KOPT-K1 (cell line): ENCODE measurements around the gene CACNA1G.

Experiments
- H3K27ac ChIP-seq: fragments of 200-600 bp; sonication (generic); 2 replicates; pipeline ENCODE4 v1.5.1; 2016; ENCODE audit warnings: antibody characterized with exemption, mild to moderate bottlenecking, low read depth, low read length; ENCODE audit not compliant: poor library complexity, severe bottlenecking
- H3K36me3 ChIP-seq: fragments of 200-600 bp; sonication (generic); 2 replicates; pipeline ENCODE4 v1.5.1; 2017; ENCODE audit warnings: antibody characterized with exemption, mild to moderate bottlenecking, low read length, moderate library complexity; ENCODE audit not compliant: insufficient read depth
- H3K9me3 ChIP-seq: fragments of 200-600 bp; sonication (generic); 2 replicates; pipeline ENCODE4 v1.5.1; 2017; ENCODE audit warnings: antibody characterized with exemption, low read length, mild to moderate bottlenecking; ENCODE audit not compliant: insufficient read depth, poor library complexity, severe bottlenecking

The CACNA1G gene

DNA sequence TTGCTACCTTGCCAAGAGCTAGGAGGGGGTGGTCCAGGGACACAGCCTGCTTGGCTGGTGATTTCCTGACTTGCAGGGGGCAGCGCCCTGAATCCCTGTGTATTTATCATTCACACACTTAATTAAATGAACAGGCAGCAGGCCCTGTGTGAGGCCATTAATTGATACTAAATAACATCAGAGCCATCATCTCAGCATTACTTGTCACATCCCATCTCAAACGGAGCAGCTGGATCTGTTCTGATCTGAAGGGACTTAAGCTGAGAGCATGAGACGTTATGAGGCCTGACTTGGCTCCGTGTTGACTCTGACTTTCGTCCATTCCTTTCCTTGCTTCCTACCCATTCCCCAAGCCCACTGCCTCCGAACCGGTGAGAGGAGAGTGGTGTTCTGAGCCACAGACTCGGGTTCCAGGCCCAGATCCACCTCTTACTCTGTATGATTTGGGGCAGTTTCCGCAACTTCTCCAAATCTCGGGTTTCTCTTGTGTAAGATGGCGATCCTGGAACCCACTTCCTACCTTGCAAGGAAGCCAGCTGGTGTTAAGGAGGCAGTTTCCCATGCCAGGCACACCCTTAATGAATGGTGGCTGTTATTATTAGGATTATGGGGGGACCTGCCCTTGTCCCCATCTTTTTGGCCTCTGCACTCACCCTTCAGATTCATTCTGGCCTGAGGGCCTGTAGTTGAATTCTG is 33.8 kb downstream of the CACNA1G start:
- H3K36me3 ChIP-seq = no peaks in the 10 kb centered on the region
- no peaks in the 10 kb centered on the region for H3K9me3 ChIP-seq
- H3K27ac ChIP-seq = no peak overlapping the region

DNA sequence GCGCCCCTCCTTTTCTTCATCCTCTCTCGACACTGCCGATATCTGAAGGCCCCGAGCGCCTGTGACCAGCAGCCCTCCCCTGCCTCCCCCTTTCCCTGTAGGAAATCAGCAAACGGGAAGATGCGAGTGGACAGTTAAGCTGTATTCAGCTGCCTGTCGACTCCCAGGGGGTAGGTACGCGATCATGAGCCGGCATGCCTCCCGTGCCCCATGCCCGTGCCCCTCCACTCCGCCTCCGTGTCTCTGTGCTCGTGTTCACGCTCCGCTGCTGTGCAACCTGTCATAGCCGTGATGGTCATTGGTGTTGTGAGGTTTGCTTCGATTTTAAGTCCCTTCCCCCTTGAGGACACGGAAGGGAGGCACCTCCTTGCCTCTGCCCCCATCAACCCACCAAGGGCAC is 34.4 kb downstream of the CACNA1G start:
- H3K9me3 ChIP-seq = no peaks in the 10 kb centered on the region
- no peaks in the 10 kb centered on the region for H3K36me3 ChIP-seq
- no peak overlapping the region for H3K27ac ChIP-seq

- no peaks in the 10 kb centered on the region for H3K36me3 ChIP-seq
- H3K27ac ChIP-seq = no peak overlapping the region
Observed at GRCh38 chr17:50596191-50597037, 35.9 kb downstream of the CACNA1G start.

GRCh38 chr17:50598487-50598886 is 38.0 kb downstream of the CACNA1G start:
- Histone ChIP-seq H3K36me3 (no peaks in the 10 kb centered on the region), H3K27ac (no peak overlapping the region), H3K9me3 (no peaks in the 10 kb centered on the region)

More at GRCh38 chr17:50596191-50597037, 35.9 kb downstream of the CACNA1G start:
- H3K9me3 ChIP-seq = no peaks in the 10 kb centered on the region

DNA sequence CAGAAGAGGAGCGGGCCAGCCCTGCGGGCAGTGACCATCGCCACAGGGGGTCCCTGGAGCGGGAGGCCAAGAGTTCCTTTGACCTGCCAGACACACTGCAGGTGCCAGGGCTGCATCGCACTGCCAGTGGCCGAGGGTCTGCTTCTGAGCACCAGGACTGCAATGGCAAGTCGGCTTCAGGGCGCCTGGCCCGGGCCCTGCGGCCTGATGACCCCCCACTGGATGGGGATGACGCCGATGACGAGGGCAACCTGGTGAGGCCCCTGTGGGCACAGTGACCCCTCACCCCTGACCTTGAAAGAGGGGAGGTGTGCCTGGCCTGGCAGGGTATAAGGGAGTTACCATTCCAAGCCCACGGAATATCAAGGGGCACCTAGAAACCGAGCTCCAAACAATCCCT is 39.1 kb downstream of the CACNA1G start:
- Histone ChIP-seq H3K36me3 (no peaks in the 10 kb centered on the region), H3K27ac (no peak overlapping the region), H3K9me3 (no peaks in the 10 kb centered on the region)

DNA sequence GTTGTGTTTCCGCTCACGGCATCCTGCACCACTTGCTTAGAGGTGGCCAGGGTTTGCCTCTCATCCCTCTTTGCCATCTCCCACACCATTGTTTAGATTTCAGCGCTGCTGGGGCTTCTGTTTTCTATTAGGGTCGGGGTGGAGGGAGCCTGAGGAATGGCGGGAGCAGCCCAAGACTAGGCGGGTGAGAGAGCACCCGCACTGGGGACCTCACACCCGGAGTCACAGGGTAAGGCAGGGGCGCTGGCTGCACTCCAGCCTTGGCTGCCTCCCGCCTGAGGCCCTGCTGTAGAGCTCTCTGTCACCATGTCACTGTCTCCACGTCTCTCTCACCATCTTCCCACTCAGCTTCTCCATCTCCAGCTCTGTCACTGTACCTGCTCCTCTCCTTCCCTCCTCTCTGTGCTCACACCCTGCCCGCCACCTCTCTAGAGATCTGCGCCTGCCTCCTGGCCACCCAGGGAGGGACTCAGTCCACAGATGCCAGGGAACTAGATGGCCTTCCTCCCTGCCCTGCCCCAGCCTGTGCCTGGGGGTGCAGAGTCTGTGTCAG is 41.4 kb downstream of the CACNA1G start:
- Histone ChIP-seq H3K9me3 (no peaks in the 10 kb centered on the region), H3K36me3 (no peaks in the 10 kb centered on the region), H3K27ac (no peak overlapping the region)

DNA sequence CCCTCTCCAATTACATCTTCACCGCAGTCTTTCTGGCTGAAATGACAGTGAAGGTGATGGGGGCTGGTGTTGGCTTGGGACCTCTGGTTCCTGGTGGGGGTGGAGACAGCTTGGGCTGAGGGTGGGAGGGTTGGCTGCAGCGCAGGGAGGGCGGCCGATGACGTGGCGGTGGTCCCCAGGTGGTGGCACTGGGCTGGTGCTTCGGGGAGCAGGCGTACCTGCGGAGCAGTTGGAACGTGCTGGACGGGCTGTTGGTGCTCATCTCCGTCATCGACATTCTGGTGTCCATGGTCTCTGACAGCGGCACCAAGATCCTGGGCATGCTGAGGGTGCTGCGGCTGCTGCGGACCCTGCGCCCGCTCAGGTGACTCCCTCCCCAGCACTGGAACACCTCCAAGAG is 42.3 kb downstream of the CACNA1G start:
- H3K27ac ChIP-seq = no peak overlapping the region
- no peaks in the 10 kb centered on the region for H3K36me3 ChIP-seq
- no peaks in the 10 kb centered on the region for H3K9me3 ChIP-seq

- H3K36me3 ChIP-seq = no peaks in the 10 kb centered on the region
- H3K27ac ChIP-seq = no peak overlapping the region
- no peaks in the 10 kb centered on the region for H3K9me3 ChIP-seq
Observed at GRCh38 chr17:50603340-50603739, 42.8 kb downstream of the CACNA1G start.

DNA sequence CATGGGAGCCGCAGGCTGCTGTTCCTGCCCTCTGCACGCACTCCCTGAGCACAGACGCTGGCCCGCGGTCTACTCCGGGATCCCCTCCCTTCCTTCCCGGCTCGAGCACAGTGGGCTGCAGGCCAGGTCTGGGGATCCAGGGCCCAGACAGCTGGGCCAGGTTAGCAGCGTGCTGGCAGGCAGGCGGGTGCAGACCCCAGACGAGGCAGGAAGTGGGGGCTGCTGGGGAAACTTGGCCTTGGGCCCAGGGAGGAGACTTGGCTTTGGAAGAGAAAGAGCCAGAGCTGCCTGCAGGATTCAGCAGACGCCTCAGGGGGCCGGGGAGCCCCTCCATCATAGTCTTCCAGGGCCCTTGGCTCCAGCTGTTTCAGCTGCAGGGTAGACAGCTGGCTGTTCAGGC is 44.0 kb downstream of the CACNA1G start:
- H3K27ac ChIP-seq = no peak overlapping the region
- H3K36me3 ChIP-seq = no peaks in the 10 kb centered on the region
- H3K9me3 ChIP-seq = no peaks in the 10 kb centered on the region

GRCh38 chr17:50605429-50605828 is 44.9 kb downstream of the CACNA1G start:
- H3K36me3 ChIP-seq = no peaks in the 10 kb centered on the region
- H3K27ac ChIP-seq = no peak overlapping the region

GRCh38 chr17:50607522-50608175 is 47.1 kb downstream of the CACNA1G start:
- H3K36me3 ChIP-seq = no peaks in the 10 kb centered on the region
- H3K9me3 ChIP-seq = no peaks in the 10 kb centered on the region
- no peak overlapping the region for H3K27ac ChIP-seq

More at GRCh38 chr17:50605429-50605828, 44.9 kb downstream of the CACNA1G start:
- H3K9me3 ChIP-seq = no peaks in the 10 kb centered on the region

GRCh38 chr17:50608700-50609379 is 48.3 kb downstream of the CACNA1G start:
- H3K27ac ChIP-seq = no peak overlapping the region

GRCh38 chr17:50609380-50610074 is 49.0 kb downstream of the CACNA1G start:
- no peaks in the 10 kb centered on the region for H3K36me3 ChIP-seq
- no peak overlapping the region for H3K27ac ChIP-seq
- no peaks in the 10 kb centered on the region for H3K9me3 ChIP-seq

More at GRCh38 chr17:50608700-50609379, 48.3 kb downstream of the CACNA1G start:
- Histone ChIP-seq H3K36me3 (no peaks in the 10 kb centered on the region), H3K9me3 (no peaks in the 10 kb centered on the region)

- Histone ChIP-seq H3K27ac (no peak overlapping the region), H3K9me3 (no peaks in the 10 kb centered on the region), H3K36me3 (no peaks in the 10 kb centered on the region)
Observed at GRCh38 chr17:50611634-50612033, 51.1 kb downstream of the CACNA1G start.
